Renal pelvis (tissue), 12 donors: ENCODE data around the gene SPRING1. TPM values are rescaled to one million over a fixed set of nuclear protein-coding genes. Genes with fewer than 3 reads are reported as not detected.
"Not testable (repeated sequence)": the region's sequence is repeated elsewhere in the genome, so short reads cannot be mapped to it uniquely, and the experiment has no call there.

Source experiments
- DNase-seq: peaks from one replicate; pipeline ENCODE4 v3.0.0-alpha.2; 2013
- long read RNA-seq, 16 experiments: transcript quantifications; one replicate each; lab custom pipeline, GENCODE V29; 2026
- polyA plus RNA-seq, 3 donors: library from polyadenylated mRNA; unstranded; fragments of 120-200 nt; gene quantifications; one replicate each; pipeline ENCODE4 v1.2.1, GENCODE V29; 2013; ENCODE audit not compliant: insufficient read length in 3 of 3

Gene SPRING1
- 10 to 100 TPM; 31.8 to 39.0 (median 33.5) TPM for polyA plus RNA-seq
- long read RNA-seq, donor 1, full-length matches to known transcripts: 16 of 16 reads
- long read RNA-seq, donor 1, partial matches to known transcripts: 0 of 16 reads
- long read RNA-seq, donor 1, other reads (novel, unspliced or antisense): 0 of 16 reads
- long read RNA-seq, donor 2, full-length matches to known transcripts: 7 of 59 reads
- long read RNA-seq, donor 2, partial matches to known transcripts: 52 of 59 reads
- long read RNA-seq, donor 2, other reads (novel, unspliced or antisense): 0 of 59 reads
- long read RNA-seq, donor 3, full-length matches to known transcripts: 12 of 12 reads
- long read RNA-seq, donor 3, partial matches to known transcripts: 0 of 12 reads
- long read RNA-seq, donor 3, other reads (novel, unspliced or antisense): 0 of 12 reads
- long read RNA-seq, donor 4, full-length matches to known transcripts: 11 of 11 reads
- long read RNA-seq, donor 4, partial matches to known transcripts: 0 of 11 reads
- long read RNA-seq, donor 4, other reads (novel, unspliced or antisense): 0 of 11 reads
- long read RNA-seq, donor 5, full-length matches to known transcripts: 9 of 9 reads
- long read RNA-seq, donor 5, partial matches to known transcripts: 0 of 9 reads
- long read RNA-seq, donor 5, other reads (novel, unspliced or antisense): 0 of 9 reads
- long read RNA-seq, donor 6, full-length matches to known transcripts: 20 of 20 reads
- long read RNA-seq, donor 6, partial matches to known transcripts: 0 of 20 reads
- long read RNA-seq, donor 6, other reads (novel, unspliced or antisense): 0 of 20 reads
- long read RNA-seq, donor 7, full-length matches to known transcripts: 26 of 26 reads
- long read RNA-seq, donor 7, partial matches to known transcripts: 0 of 26 reads
- long read RNA-seq, donor 7, other reads (novel, unspliced or antisense): 0 of 26 reads
- long read RNA-seq, donor 8, full-length matches to known transcripts: 5 of 5 reads
- long read RNA-seq, donor 8, partial matches to known transcripts: 0 of 5 reads
- long read RNA-seq, donor 8, other reads (novel, unspliced or antisense): 0 of 5 reads
- long read RNA-seq, donor 9, full-length matches to known transcripts: 13 of 13 reads
- long read RNA-seq, donor 9, partial matches to known transcripts: 0 of 13 reads
- long read RNA-seq, donor 9, other reads (novel, unspliced or antisense): 0 of 13 reads
- long read RNA-seq, donor 10, full-length matches to known transcripts: 19 of 19 reads
- long read RNA-seq, donor 10, partial matches to known transcripts: 0 of 19 reads
- long read RNA-seq, donor 10, other reads (novel, unspliced or antisense): 0 of 19 reads
- long read RNA-seq, donor 11, full-length matches to known transcripts: 13 of 13 reads
- long read RNA-seq, donor 11, partial matches to known transcripts: 0 of 13 reads
- long read RNA-seq, donor 11, other reads (novel, unspliced or antisense): 0 of 13 reads
- long read RNA-seq, donor 12, full-length matches to known transcripts: 23 of 95 reads
- long read RNA-seq, donor 12, partial matches to known transcripts: 72 of 95 reads
- long read RNA-seq, donor 12, other reads (novel, unspliced or antisense): 0 of 95 reads
- long read RNA-seq, donor 13, full-length matches to known transcripts: 4 of 4 reads
- long read RNA-seq, donor 13, partial matches to known transcripts: 0 of 4 reads
- long read RNA-seq, donor 13, other reads (novel, unspliced or antisense): 0 of 4 reads
- long read RNA-seq, donor 14: 0 reads
- long read RNA-seq, donor 15, full-length matches to known transcripts: 13 of 13 reads
- long read RNA-seq, donor 15, partial matches to known transcripts: 0 of 13 reads
- long read RNA-seq, donor 15, other reads (novel, unspliced or antisense): 0 of 13 reads
- long read RNA-seq, donor 16, full-length matches to known transcripts: 11 of 11 reads
- long read RNA-seq, donor 16, partial matches to known transcripts: 0 of 11 reads
- long read RNA-seq, donor 16, other reads (novel, unspliced or antisense): 0 of 11 reads

- peak; percentile 99 for DNase-seq
Measured at GRCh38 chr12:116737774-116738657, at the start of gene SPRING1, which contains the start of gene RNFT2. SPRING1 (minus strand) TSS chr12:116738069; CDS start chr12:116737900, 169 bp downstream. RNFT2 (plus strand) TSS chr12:116738315; CDS start chr12:116740498, 2,183 bp downstream.

- DNase-seq: no peak
Measured at GRCh38 chr12:116784238-116784612, 46.4 kb upstream of the SPRING1 start.

GRCh38 chr12:116783525-116784237, 45.8 kb upstream of the SPRING1 start:
- no peak for DNase-seq

GRCh38 chr12:116780942-116781341, 43.1 kb upstream of the SPRING1 start:
- no peak for DNase-seq

- DNase-seq: no peak
Measured at GRCh38 chr12:116779597-116779996, 41.7 kb upstream of the SPRING1 start.

- DNase-seq: no peak
Measured at GRCh38 chr12:116777245-116777644, 39.4 kb upstream of the SPRING1 start.

GRCh38 chr12:116774020-116774419, 36.2 kb upstream of the SPRING1 start:
- no peak for DNase-seq

GRCh38 chr12:116773276-116773731, 35.4 kb upstream of the SPRING1 start:
- DNase-seq: no peak

- DNase-seq: no peak
Measured at GRCh38 chr12:116771651-116772050, 33.8 kb upstream of the SPRING1 start.

- no peak for DNase-seq
Measured at GRCh38 chr12:116766746-116767145, 28.9 kb upstream of the SPRING1 start.

- no peak for DNase-seq
Measured at GRCh38 chr12:116766285-116766684, 28.4 kb upstream of the SPRING1 start.

GRCh38 chr12:116765271-116765670, 27.4 kb upstream of the SPRING1 start:
- DNase-seq: no peak

- DNase-seq: no peak
Measured at GRCh38 chr12:116761499-116761898, 23.6 kb upstream of the SPRING1 start.

GRCh38 chr12:116760622-116761020, 22.8 kb upstream of the SPRING1 start:
- no peak for DNase-seq

GRCh38 chr12:116759783-116760621, 22.1 kb upstream of the SPRING1 start:
- DNase-seq: no peak

- DNase-seq: not testable (repeated sequence)
Measured at GRCh38 chr12:116754783-116755182, 16.9 kb upstream of the SPRING1 start.

- not testable (repeated sequence) for DNase-seq
Measured at GRCh38 chr12:116754097-116754496, 16.2 kb upstream of the SPRING1 start.
